ENCODE measurements around the gene PACSIN2. TPM values are rescaled to one million over a fixed set of nuclear protein-coding genes. Genes with fewer than 3 reads are reported as not detected.

Gene PACSIN2
- total and polyA plus RNA-seq, 8 donors: 24.9 to 154 (median 71.6) TPM

- WGBS, 5 donors: 93 to 98% (median 94%) methylated on average over 14 of the region's 14 CpGs
- TF ChIP-seq POLR2AphosphoS5 (IDR thresholded peaks at IDR 0.05) (no peak), EP300 (IDR thresholded peaks at IDR 0.05) (no peak), CTCF (IDR thresholded peaks at IDR 0.05) (no peak), POLR2A (IDR thresholded peaks at IDR 0.05) (no peak)
- Histone ChIP-seq H3K4me1 (peaks cover 19 to 44% (median 35%) of the 10 kb centered on the region in 4 donors), H3K9me3 (no peaks in the 10 kb centered on the region), H3K27me3 (no peaks in the 10 kb centered on the region), H3K4me3 (peak overlapping the region; percentile 60 to 88 (median 78)), H3K36me3 (no peaks in the 10 kb centered on the region), H3K27ac (peak overlapping the region in 4 of 5 donors; percentile 94 to 98 (median 98))
- DNase-seq: peak in 1 of 2 donors; percentile 39
- intact Hi-C loops (cut with DNase I; ENCODE audit: low total_unique reads): no loop called here
Observed at GRCh38 chr22:42857845-42858481, 157.0 kb downstream of the PACSIN2 start.

DNA sequence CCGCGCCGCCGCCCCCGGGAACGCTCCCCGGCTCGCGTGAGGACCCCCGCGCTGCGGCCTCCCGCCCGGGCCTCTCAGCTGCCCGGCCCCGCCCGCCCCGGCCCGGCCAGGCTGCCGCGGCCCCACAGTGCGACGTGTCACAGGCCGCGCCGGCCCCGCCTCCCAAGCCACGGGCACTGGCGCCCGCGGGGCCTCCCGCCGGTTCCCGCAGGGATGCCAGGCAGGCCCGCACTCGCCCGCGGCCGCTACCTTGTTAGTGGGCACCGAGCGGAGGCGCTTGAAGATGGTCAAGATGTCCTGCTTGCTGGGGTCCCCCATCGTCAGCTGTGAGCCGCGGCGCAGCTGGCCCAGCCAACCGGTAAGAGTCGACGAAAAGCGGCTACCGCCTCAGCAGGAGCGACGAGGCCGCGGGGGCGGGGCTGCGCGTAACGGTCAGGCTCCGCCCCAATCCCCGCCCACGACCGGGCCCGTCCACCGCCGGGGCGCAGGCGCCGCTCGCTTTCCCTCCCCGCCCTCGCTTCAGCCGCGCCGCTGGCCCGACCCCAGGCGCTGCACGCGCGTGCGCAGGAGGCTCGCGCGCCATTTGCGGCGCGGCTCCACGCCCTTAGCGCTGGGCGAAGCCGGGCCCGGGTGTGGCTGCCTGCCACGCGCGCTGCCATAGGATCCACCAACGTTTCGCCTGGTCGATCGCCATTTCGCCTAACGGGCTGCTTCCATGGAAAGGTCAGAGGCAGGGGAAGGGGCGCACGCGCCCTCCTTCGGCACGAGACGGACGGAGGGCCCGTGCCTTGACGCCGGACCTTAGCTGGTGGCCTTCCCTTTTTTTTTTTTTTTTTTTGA is 157.9 kb downstream of the PACSIN2 start, which contains the start of gene ARFGAP3:
Gene ARFGAP3, minus strand, starts transcription at position 409 of the 840 bp plus-strand sequence. Its CDS starts 91 bp downstream, at position 318.
- Histone ChIP-seq H3K27me3 (no peaks in the 10 kb centered on the region), H3K9me3 (no peaks in the 10 kb centered on the region), H3K4me1 (peaks cover 19 to 44% (median 35%) of the 10 kb centered on the region in 4 donors), H3K27ac (peak within 1 kb of the TSS; percentile 94 to 100 (median 98)), H3K36me3 (no peaks in the 10 kb centered on the region), H3K4me3 (peak within 1 kb of the TSS; percentile 60 to 88 (median 78))
- peak; percentile 72 to 97 (median 95) for TF ChIP-seq POLR2AphosphoS5 (IDR thresholded peaks at IDR 0.05)
- TF ChIP-seq EP300 (IDR thresholded peaks at IDR 0.05): no peak
- TF ChIP-seq POLR2A (IDR thresholded peaks at IDR 0.05): peak in 2 of 4 donors; percentile 49 to 64
- TF ChIP-seq CTCF (IDR thresholded peaks at IDR 0.05): no peak
- intact Hi-C loops (cut with DNase I; ENCODE audit: low total_unique reads): no loop called here
- peak; percentile 96 to 99 for DNase-seq
- 6 to 31% (median 12%) methylated on average over 22 to 111 of the region's 111 CpGs for WGBS, 5 donors

DNA sequence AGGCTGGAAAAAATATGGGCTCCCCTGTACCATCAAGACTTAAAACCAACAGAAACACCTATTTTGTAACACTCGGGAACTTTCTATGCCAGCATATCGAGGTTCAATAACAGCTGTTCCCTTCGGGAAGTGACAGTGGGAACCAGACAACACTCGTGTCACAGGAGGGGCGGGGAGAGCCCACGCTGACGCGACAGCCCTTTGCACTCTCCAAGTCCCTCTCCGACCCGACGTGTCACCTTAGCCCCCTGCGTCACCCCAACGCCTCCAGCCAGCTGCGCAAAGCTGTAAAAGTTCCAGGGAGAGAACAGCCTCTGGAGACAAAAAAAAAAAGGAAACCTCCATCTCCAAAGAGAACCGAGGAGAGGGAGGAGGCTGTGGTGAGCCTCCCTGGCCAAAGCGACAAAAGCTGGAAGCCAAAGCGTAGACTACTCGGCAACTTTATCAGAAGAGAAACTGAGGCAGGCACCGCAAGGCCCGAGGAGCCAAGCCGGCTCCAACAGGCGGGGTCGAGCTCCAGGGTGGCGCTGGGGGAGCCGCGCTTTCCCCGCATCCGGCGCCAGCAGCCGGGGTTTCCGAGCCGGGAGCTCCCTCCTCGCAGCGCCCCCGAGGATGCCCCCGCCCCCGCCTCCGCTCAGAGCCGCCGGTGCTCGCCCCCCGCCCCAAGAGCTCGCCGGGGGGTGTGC is 158.6 kb downstream of the PACSIN2 start:
- TF ChIP-seq POLR2AphosphoS5 (IDR thresholded peaks at IDR 0.05): peak in 1 of 3 donors; percentile 18
- no peak for TF ChIP-seq CTCF (IDR thresholded peaks at IDR 0.05)
- H3K27ac ChIP-seq: peak overlapping the region; percentile 94 to 100 (median 98)
- peaks cover 0 to 2% (median 0%) of the 10 kb centered on the region in 4 donors for H3K36me3 ChIP-seq
- peak overlapping the region; percentile 60 to 88 (median 78) for H3K4me3 ChIP-seq
- peaks cover 19 to 45% (median 36%) of the 10 kb centered on the region in 4 donors for H3K4me1 ChIP-seq
- peak; percentile 52 to 80 for DNase-seq
- H3K9me3 ChIP-seq: no peaks in the 10 kb centered on the region
- WGBS, 5 donors: 0 to 1% (median 1%) methylated on average over 35 to 44 of the region's 44 CpGs
- intact Hi-C loops (cut with DNase I; ENCODE audit: low total_unique reads): no loop called here
- no peaks in the 10 kb centered on the region for H3K27me3 ChIP-seq

DNA sequence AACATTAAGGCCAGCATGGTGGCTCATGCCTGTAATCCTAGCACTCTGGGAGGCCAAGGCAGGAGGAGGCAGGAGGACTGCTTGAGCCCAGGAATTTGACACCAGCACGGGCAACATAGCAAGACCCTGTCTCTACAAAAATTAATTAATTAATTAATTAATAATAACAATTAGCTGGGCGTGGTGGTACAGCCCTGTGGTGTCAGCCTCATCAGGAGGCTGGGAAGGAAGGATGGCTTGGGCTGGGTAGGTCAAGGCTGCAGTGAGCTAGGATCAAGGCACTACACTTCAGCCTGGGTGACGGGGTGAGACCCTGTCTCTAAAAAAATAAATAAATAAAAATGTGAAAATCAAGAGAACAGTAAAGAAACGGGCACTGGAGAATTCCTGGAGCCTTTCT is 159.2 kb downstream of the PACSIN2 start:
- intact Hi-C loops (cut with DNase I; ENCODE audit: low total_unique reads): no loop called here
- DNase-seq: no peak
- Histone ChIP-seq H3K27ac (peak overlapping the region; percentile 94 to 100 (median 98)), H3K4me1 (peaks cover 21 to 47% (median 41%) of the 10 kb centered on the region in 4 donors), H3K9me3 (no peaks in the 10 kb centered on the region), H3K4me3 (peak overlapping the region; percentile 60 to 88 (median 78)), H3K27me3 (no peaks in the 10 kb centered on the region), H3K36me3 (peaks cover 0 to 8% (median 0%) of the 10 kb centered on the region in 4 donors)
- 19 to 36% (median 23%) methylated on average over 4 of the region's 4 CpGs for WGBS, 5 donors
- no peak for TF ChIP-seq CTCF (IDR thresholded peaks at IDR 0.05)
- TF ChIP-seq POLR2A (IDR thresholded peaks at IDR 0.05): no peak
- no peak for TF ChIP-seq EP300 (IDR thresholded peaks at IDR 0.05)
- no peak for TF ChIP-seq POLR2AphosphoS5 (IDR thresholded peaks at IDR 0.05)
